OCI-LY1 (cell line): Measurements from ENCODE around the gene MS4A10.

Experiments
- H2AFZ ChIP-seq: fragments of 200-600 bp; sonication (generic), shearing (Covaris generic); 2 replicates; pipeline ENCODE4 v1.6.0; 2014; ENCODE audit warnings: antibody characterized with exemption, mild to moderate bottlenecking, low read length
- H3F3A ChIP-seq: fragments of 200-600 bp; sonication (generic), shearing (Covaris generic); 2 replicates; pipeline ENCODE4 v1.6.0; 2014; ENCODE audit warnings: mild to moderate bottlenecking, antibody characterized with exemption, low read length, moderate library complexity; ENCODE audit not compliant: insufficient read depth
- H3K27ac ChIP-seq: fragments of 200-600 bp; sonication (generic); 2 replicates; pipeline ENCODE4 v1.5.1; 2014; ENCODE audit warnings: low read length, mixed run types, mild to moderate bottlenecking, low read depth; ENCODE audit not compliant: poor library complexity, severe bottlenecking
- H3K27me3 ChIP-seq: fragments of 200-600 bp; sonication (generic); 2 replicates; pipeline ENCODE4 v1.6.0; 2014; ENCODE audit warnings: antibody characterized with exemption, mild to moderate bottlenecking, low read length, moderate library complexity; ENCODE audit not compliant: insufficient read depth
- H3K36me3 ChIP-seq: fragments of 200-600 bp; sonication (generic); 2 replicates; pipeline ENCODE4 v1.6.1; 2014; ENCODE audit warnings: mild to moderate bottlenecking, antibody characterized with exemption, low read length, moderate library complexity, mixed read lengths; ENCODE audit not compliant: insufficient read depth
- H3K4me1 ChIP-seq: fragments of 200-600 bp; sonication (generic); 2 replicates; pipeline ENCODE4 v1.5.1; 2014; ENCODE audit warnings: mild to moderate bottlenecking, low read length, moderate library complexity; ENCODE audit not compliant: insufficient read depth, severe bottlenecking
- H3K4me2 ChIP-seq: fragments of 200-600 bp; sonication (generic), shearing (Covaris generic); 2 replicates; pipeline ENCODE4 v1.6.1; 2014; ENCODE audit warnings: low read length
- H3K4me3 ChIP-seq: fragments of 200-600 bp; sonication (generic); 2 replicates; pipeline ENCODE4 v1.5.1; 2014; ENCODE audit warnings: low read length, low read depth, mild to moderate bottlenecking, mixed read lengths; ENCODE audit not compliant: poor library complexity, severe bottlenecking
- H3K79me2 ChIP-seq: fragments of 200-600 bp; shearing (Covaris generic); 2 replicates; pipeline ENCODE4 v1.6.1; 2016; ENCODE audit warnings: mixed run types, low read length, mixed read lengths; ENCODE audit not compliant: insufficient read depth
- H3K9ac ChIP-seq: fragments of 200-600 bp; sonication (generic), shearing (Covaris generic); 2 replicates; pipeline ENCODE4 v1.6.1; 2014; ENCODE audit warnings: mild to moderate bottlenecking, low read length, mixed read lengths
- H3K9me2 ChIP-seq: fragments of 200-600 bp; sonication (generic), shearing (Covaris generic); 2 replicates; pipeline ENCODE4 v1.6.1; 2014; ENCODE audit warnings: low read depth, mild to moderate bottlenecking, low read length, mixed read lengths
- H3K9me3 ChIP-seq: fragments of 200-600 bp; shearing (Covaris generic); 2 replicates; pipeline ENCODE4 v1.6.1; 2014; ENCODE audit warnings: low read length, mixed read lengths
- H4K20me1 ChIP-seq: fragments of 200-600 bp; sonication (generic), shearing (Covaris generic); 2 replicates; pipeline ENCODE4 v1.6.0; 2016; ENCODE audit warnings: mild to moderate bottlenecking, low read length; ENCODE audit not compliant: insufficient read depth
- CTCF ChIP-seq: fragments of 200-600 bp; sonication (generic), shearing (Covaris generic); IDR thresholded peaks from 2 replicates; pipeline ENCODE4 v1.5.1; 2017; ENCODE audit warnings: mild to moderate bottlenecking, antibody characterized with exemption, low read length, moderate library complexity, mixed read lengths
- EZH2 ChIP-seq: fragments of 200-600 bp; sonication (generic), shearing (Covaris generic); IDR thresholded peaks from 2 replicates; pipeline ENCODE4 v1.8.0; 2017; ENCODE audit warnings: borderline replicate concordance, mixed run types, mild to moderate bottlenecking, antibody characterized with exemption, low read length, moderate library complexity, mixed read lengths

Gene MS4A10

GRCh38 chr11:60836866-60837515 is 51.9 kb downstream of the MS4A10 start:
- TF ChIP-seq CTCF (no peak), EZH2 (no peak)
- no peak overlapping the region for H2AFZ ChIP-seq
- H3K27me3 ChIP-seq = no peaks in the 10 kb centered on the region; the same call in 1 of the 2 replicates
- H3K36me3 ChIP-seq = no peaks in the 10 kb centered on the region
- no peak overlapping the region for H3K27ac ChIP-seq
- no peak overlapping the region for H3K4me3 ChIP-seq
- H3K4me2 ChIP-seq = no peak overlapping the region
- no peaks in the 10 kb centered on the region for H3K9me3 ChIP-seq
- no peaks in the 10 kb centered on the region for H4K20me1 ChIP-seq
- peaks cover 8% of the 10 kb centered on the region for H3K4me1 ChIP-seq
- no peaks in the 10 kb centered on the region for H3F3A ChIP-seq
- no peaks in the 10 kb centered on the region for H3K79me2 ChIP-seq
- no peaks in the 10 kb centered on the region for H3K9me2 ChIP-seq
- no peak overlapping the region for H3K9ac ChIP-seq

GRCh38 chr11:60838132-60838531 is 53.0 kb downstream of the MS4A10 start:
- H3K4me1 ChIP-seq = peaks cover 8% of the 10 kb centered on the region
- H3K9me2 ChIP-seq = no peaks in the 10 kb centered on the region
- peaks cover 11% of the 10 kb centered on the region for H3K79me2 ChIP-seq
- no peak for TF ChIP-seq EZH2
- TF ChIP-seq CTCF = peak; percentile 32
- no peaks in the 10 kb centered on the region; the same call in 1 of the 2 replicates for H3K27me3 ChIP-seq
- H3F3A ChIP-seq = no peaks in the 10 kb centered on the region
- no peak overlapping the region for H3K4me3 ChIP-seq
- no peak overlapping the region for H3K9ac ChIP-seq
- H2AFZ ChIP-seq = no peak overlapping the region
- H3K9me3 ChIP-seq = no peaks in the 10 kb centered on the region
- H3K4me2 ChIP-seq = no peak overlapping the region
- H3K36me3 ChIP-seq = no peaks in the 10 kb centered on the region
- no peaks in the 10 kb centered on the region for H4K20me1 ChIP-seq
- no peak overlapping the region for H3K27ac ChIP-seq

- Histone ChIP-seq H3K36me3 (peaks cover 8% of the 10 kb centered on the region; the same call in 1 of the 2 replicates), H3K27me3 (no peaks in the 10 kb centered on the region), H3F3A (no peaks in the 10 kb centered on the region), H3K9me3 (no peaks in the 10 kb centered on the region), H4K20me1 (no peaks in the 10 kb centered on the region), H3K79me2 (peaks cover 26% of the 10 kb centered on the region), H3K4me1 (peaks cover 33% of the 10 kb centered on the region), H3K9me2 (no peaks in the 10 kb centered on the region), H3K9ac (no peak overlapping the region; the same call in 1 of the 2 replicates), H3K4me2 (peak overlapping the region; percentile 79), H2AFZ (peak overlapping the region; percentile 53; the same call in 1 of the 2 replicates), H3K4me3 (peak overlapping the region; percentile 71), H3K27ac (no peak overlapping the region)
- no peak for TF ChIP-seq CTCF
- no peak for TF ChIP-seq EZH2
These were observed 55.6 kb downstream of the MS4A10 start for GRCh38 chr11:60840470-60841430.
